Hematopoietic multipotent progenitor cell treated with erythropoietin and hydrocortisone succinate and interleukin-3 and kit ligand, for 8 days (in vitro differentiated cells): Measurements from ENCODE around the gene BTG1.
A peak's percentile ranks its signal among the peaks of the same experiment; 100 is the strongest.
"Not testable (repeated sequence)": the region's sequence is repeated elsewhere in the genome, so short reads cannot be mapped to it uniquely, and the experiment has no call there.

Experiments
- DNase-seq: peaks from one replicate; pipeline ENCODE4 v3.0.0-alpha.2; 2015

Gene BTG1

DNA sequence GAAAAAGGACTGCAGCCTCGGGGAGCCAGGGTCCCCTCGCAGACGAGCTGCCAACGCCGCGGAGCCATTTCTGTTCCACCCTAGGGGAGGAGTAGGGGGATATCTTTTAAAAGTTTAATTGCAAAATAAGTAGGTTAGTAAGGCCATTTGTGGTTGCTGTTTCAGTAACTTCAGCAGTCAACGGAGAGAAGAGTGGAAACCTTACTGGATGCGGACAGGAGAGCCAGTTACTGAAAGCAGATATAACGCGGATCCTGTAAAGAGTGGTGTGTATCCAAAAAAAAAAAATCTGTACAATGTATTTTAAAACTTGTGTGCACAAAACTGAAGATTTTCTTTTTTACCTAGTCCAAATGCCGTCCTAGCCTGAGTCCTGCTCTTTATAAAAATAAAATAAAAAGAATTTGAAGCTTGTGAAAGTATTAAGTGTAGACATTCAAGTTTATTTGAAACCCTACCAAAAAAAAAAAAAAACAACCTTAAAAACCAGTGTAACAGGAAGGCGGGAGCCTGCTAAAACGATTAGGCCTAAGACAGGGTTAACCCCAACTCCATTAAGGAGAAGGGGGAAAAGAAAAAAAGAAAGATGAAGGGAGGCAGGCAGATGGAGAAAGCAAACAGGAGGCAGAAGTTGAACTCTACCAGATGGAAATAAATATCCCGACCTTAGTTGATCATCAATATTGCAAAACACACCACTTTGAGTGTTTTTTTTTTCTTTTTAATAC, 1.0 kb upstream of the BTG1 start:
- DNase-seq = no peak

GRCh38 chr12:92145481-92145730, 240 bp downstream of the BTG1 start:
- DNase-seq = no peak

DNA sequence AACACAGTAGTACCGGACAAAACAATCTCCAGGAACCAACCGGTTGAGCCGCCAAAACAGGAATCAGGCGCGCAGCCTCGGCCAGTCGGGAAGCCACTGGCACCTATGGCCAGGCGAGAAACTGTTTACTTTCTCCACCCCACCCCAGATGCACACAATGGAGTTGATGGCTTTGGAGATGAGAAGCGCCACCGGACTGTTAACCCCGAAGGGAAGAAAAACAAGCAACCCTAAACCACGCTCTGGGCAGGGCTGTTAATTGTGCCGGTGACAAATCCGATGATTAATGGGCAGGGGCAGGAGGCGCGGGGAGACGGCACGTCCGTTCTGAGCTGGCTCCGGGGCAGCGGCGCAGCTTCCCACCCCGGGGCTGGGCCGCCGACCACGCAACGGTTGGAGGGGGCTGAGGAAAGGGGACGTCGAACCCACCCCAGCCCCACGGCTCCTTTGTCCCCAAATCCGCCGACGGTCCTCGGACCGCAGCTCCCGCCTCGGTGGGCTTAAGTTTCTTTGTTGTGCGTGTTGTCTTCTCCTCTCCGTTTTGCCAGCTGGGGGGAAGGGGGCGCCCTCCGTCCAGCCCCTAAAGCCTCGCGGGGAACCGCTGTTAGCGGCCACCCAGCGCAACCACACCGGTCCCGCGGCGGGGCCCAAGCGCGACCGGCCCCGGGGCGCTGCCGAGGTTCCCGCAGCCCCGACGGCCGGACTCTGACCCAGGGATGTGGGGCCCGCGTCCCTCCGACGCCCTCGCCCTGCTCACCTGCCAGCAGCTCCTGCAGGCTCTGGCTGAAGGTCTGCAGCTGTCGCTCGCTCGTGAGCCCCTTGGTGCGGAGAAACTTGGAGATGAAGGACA, 790 bp downstream of the BTG1 start:
- peak; percentile 40 for DNase-seq

DNA sequence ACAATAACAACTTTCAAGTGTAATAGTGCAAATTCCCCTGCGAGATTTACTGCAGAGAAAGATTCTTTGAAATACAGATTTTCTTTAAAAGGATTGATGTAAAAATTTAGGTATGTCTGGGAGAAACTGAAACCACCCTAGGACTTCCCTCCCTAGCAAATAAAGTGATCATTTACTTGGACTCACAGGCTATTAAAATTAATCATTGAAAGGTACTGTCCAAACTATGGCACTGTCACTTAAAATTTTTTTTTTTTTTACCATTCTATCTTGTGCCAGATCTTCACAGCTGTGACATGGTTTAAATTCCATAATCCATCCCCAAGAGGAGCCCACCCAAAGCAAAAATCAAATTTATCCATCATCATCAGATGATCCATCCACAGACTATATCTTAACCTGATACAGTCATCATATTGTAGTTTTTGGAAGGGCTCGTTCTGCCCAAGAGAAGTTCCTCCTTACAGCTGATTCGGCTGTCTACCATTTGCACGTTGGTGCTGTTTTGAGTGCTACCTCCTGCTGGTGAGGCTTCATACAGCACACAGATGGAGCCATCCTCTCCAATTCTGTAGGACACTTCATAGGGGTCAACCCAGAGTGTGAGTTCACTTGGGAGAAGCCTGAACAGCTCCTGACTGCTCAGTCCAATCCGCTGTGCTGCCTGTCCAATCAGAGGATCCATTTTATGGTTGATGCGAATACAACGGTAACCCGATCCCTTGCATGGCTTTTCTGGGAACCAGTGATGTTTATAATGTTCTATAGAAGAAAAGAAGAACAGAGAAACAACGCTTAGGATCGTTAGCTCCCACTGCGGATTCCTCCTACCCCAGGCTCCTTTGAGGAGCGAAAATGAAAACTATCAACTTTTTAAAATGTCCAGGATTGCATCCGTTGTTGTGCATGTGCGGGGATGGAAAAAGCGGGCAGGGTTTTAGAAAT, 1.7 kb downstream of the BTG1 start:
- DNase-seq = peak; percentile 85

GRCh38 chr12:92143258-92143657, 2.4 kb downstream of the BTG1 start:
- no peak for DNase-seq

DNA sequence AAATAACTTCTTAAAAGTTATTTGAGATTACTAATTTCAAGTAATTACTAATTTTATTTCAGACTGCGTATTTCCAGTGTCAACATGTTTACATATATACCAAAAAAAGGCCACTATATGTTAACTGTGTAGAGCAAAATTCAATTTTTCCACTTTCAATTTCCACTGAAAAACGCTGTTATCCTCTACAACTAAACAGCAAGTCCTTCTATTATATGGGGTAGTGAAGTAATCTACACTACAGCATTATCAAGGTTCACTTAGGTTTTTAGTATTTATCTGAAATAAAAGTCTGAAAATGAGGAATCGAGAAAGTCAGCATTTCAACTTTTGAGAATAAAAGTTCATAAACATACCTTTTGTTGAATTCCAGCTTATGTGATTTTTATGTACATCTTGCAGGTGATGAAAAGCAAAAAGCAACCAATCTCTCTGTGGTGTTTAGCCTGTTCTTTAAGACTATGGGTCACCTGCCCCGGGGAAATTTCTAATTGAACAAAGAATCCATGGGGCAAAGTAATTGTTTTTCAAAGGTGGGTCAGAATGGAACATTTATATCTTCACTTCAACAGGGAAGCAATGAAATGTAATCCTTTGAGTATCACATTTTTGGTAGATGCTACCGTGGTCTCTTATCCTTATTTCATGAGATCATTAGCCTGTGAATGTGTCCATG, 3.3 kb downstream of the BTG1 start:
- no peak for DNase-seq

DNA sequence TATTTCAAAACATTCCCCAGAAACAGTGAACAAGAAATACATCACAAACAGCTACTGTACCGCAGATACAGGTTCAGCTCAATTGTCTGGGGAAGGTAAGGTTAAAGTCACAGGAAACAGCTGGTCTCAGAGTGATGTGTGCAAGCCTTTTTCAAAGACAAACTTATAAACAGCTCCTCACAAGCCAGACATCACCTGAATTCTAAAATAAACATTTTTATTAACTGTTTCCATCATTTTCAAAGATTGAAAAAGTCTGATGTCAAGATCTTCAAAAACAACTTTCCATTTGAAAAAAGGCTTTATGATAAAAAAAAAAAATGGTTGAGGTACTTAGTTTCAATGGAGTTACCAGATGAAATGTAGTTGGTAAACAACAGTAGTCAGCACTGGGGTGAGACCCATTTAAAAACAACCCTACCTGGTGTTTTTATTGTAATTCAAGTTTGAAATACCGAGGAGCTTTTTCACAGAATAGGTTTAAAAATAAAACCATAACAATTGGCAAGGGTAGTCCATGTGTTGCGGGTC, 4.0 kb downstream of the BTG1 start:
- DNase-seq = no peak

DNA sequence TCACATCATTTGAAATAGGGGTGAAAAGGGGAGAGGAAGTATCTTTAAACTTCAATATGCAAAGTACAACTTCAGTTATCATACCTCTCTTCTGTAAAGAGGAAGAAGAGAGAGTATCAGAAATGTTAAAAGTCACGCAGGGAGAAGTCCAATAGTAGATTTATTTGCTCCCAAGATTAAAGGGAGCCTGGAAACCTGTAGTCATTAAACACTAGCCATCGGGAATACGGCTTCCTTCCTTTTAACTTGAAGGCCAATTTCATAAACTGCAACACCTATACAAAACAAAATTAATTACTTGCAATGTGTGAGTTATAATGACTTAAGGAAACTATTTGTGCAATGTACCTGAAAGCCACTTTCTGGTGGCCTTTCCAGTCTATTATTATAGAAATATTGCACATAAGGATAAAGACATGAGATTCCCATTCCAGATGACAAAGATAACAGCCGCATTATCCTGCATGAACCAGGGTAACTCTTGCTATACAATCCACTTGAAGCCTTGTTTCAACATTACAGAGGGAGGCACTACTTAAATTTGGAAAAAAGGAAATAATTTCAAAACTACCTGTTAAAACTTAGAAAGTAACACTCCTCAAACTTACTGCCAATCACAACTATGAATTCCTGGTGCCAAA, 4.6 kb downstream of the BTG1 start:
- DNase-seq = no peak

GRCh38 chr12:92140156-92140555, 5.5 kb downstream of the BTG1 start:
- DNase-seq = no peak

DNA sequence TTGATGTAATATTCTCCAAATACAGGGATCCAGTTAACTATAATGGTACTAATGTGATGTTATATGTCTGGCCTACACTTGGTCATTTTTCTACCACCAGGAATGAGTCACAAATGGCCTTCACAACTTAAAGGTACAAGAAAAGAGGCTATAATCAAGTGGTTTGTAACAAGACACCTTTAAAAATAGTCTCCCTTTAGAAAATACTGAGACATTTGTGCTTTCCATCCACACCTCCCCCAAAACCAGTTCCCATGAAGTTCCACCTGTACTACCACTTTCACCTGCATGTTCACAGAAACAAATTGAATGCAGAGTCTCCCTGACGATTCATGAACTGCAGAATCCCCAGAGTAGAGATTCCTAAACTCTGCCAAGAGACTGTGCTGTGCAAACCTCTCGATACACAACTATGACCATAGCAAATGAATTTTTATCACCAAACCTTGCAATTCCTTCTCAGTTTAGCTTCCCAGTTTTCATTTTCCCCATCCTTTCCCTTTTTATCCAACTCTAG, 6.0 kb downstream of the BTG1 start:
- no peak for DNase-seq

DNA sequence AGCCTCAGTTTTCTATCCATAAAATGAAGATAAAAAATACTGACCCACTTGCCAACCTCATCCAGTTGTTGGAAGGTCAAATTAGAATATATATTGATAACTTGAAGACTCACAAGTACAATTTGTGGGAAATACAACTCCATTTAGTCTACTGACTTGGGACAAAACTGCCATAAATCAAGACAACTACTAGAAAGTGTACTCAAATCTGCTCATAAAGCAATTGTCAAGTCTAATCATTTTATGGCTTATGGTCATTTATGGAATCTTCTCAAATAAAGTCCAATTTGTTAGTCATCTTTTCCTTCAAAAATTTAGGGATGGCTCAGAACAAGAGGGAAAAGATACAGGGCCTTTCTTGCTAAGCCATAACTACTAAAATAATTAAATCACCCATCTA, 7.0 kb downstream of the BTG1 start:
- no peak for DNase-seq

DNA sequence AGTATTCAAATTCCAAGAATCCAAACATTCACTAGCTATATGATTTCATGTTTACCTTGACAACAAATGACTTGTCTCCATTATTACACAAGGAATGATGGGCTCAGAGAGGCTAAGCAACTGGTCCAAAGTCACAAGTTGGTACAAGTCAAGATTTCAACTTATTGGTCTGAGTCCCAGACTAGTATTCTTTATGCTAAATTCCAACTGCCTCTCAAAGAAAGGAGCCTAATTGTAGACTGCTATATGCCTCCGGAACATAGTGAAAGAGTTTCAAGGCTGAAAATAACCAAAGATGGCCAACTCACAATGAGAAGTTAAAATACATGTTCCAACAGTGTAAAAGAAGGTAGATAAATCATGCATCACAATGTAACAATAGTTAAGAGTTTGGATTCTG, 7.5 kb downstream of the BTG1 start:
- no peak for DNase-seq

- DNase-seq = no peak
Observed at GRCh38 chr12:92136965-92137721, 8.5 kb downstream of the BTG1 start.

DNA sequence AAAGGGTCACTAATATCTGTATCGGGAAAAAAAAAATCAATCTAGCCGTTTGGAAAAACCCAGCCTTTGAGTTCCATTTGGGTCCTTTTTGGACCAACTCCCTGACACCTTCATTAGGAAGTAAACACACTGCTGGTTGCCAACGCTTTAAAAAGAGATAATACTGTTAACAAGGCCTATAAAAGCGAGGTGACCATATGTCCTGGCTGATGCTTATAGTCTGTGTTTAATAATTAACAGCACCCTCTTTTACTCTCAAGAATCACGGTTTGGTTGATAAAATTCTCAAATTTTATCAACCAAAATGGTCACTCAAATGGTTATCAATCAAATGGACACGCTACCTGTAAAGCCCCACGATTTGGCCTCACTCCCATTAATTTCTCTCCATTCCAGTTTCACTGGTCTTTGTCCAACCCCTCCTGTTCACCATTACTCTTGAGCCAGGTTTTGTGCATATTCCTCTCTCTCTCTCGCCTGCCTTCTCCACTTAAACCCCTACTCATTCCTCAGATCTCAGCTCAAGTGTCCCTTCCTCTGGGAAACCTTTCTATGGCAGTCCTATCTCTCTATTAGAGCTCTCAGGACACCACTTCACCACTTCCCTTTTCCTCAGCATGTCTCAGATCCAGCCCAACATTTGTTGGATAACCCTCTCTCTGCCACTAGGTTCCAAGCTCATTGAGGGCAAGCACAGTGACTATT, 9.5 kb downstream of the BTG1 start:
- DNase-seq = no peak

DNA sequence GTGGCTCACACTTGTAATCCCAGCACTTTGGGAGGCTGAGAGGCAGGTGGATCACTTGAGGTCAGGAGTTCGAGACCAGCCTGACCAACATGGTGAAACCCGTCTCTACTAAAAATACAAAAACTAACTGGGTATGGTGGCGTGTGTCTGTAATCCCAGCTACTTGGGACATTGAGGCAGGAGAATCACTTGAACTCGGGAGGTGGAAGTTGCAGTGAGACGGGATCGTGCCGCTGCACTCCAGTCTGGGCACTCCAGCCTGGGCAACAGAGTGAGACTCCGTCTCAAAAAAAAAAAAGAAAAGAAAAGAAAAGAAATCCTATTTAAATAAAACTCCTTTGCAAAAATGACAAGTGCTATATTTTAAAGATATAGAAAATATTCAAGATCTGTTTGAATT, 10.1 kb downstream of the BTG1 start:
- not testable (repeated sequence) for DNase-seq

- no peak for DNase-seq
Observed at GRCh38 chr12:92134638-92135274, 10.9 kb downstream of the BTG1 start.

DNA sequence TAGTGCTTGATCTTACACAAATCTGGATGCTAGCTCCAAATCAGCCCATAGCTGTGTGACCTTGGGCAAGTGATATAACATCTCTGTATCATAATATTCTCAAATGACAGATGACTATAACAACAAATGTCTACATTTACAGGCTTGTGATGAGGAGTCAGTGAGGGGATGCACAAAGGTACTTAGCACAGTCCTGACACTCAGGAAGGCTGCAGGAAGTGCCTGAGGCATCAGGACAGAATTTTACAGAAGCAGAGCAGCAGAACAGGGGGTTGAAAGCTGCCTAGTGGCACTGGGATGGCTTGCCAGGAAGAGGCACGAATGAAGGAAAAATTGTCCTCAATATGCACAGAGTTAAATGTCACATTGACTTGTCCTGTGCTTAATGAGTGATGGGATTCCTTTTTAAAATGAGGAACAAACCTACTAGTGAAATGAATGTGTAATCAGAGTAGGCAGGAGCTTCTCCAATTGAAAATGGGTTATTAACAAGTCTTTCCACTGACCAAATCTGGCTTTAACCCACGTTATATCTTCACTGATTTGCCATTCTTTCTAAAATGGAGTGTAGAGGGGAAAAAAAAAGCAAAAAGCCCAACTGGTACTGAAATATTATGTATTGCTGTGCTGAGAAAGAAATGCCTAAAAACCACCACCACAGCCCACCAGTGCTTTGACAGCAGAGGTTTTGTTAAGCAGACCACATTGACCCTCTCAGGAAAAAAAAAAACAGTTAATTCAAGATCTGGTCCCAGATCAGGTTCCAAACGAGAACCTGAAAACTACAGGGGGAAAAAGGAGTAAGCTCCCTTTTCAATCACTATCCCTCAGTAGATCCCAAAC, 11.6 kb downstream of the BTG1 start:
- no peak for DNase-seq

GRCh38 chr12:92133171-92133570, 12.5 kb downstream of the BTG1 start:
- no peak for DNase-seq

DNA sequence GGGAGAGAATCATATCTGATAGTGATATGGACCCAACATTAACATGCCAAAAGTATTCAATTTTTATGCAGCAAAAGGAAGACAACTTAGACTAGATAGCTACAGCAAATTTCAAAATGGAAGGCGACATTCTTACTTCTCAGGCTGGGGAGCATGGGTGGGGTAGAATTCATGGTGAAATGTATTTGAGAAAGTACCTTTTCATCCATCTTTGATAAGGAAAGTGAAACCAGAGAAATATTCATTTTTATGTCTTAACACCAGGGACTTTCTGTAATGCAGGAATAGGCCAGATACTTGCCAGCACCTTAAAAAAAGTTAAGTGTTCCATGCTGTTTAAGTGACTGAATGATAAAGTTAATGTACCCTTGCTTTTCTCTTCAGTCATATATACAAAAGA, 13.4 kb downstream of the BTG1 start:
- no peak for DNase-seq
